Measurements from ENCODE around the gene LCOR.
A peak's percentile ranks its signal among the peaks of the same experiment; 100 is the strongest.
"Not testable (repeated sequence)": the region's sequence is repeated elsewhere in the genome, so short reads cannot be mapped to it uniquely, and the experiment has no call there.

LCOR gene

DNA sequence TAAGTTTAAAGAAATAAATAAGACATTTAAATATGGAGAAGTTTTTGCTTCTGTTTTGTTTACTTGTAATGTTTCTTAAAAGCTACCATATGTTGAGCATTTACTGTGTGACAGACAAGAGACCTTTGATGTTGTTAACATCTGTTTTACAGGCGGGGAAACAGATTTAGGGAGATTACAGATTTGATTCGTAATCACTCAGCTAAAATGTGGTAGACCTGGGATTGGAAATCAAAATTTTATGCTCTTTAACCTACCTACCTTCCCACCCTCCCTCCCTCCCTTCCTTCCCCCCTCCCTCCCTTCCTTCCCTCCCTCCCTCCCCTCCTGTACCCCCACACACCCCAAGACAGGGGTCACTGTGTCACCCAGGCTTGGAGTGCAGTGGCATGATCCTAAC is 11.7 kb downstream of the LCOR start:
- H3K4me1 ChIP-seq (ENCODE audit: insufficient read depth, poor library complexity, severe bottlenecking), result peaks cover 56% of the 10 kb centered on the region
- H3K9me3 ChIP-seq (ENCODE audit: severe bottlenecking), result no peaks in the 10 kb centered on the region
- ATAC-seq (ENCODE audit: low read depth), result no peak
- H3K27ac ChIP-seq (ENCODE audit: poor library complexity, severe bottlenecking), result no peak overlapping the region
- H3K27me3 ChIP-seq (ENCODE audit: insufficient read depth, poor library complexity, severe bottlenecking), result no peaks in the 10 kb centered on the region
- DNase-seq (ENCODE audit: low spot score), result no peak
- no peak overlapping the region for H3K4me3 ChIP-seq (ENCODE audit: severe bottlenecking)
- H3K36me3 ChIP-seq (ENCODE audit: low read depth), result no peaks in the 10 kb centered on the region
- TF ChIP-seq, protein P1, sequence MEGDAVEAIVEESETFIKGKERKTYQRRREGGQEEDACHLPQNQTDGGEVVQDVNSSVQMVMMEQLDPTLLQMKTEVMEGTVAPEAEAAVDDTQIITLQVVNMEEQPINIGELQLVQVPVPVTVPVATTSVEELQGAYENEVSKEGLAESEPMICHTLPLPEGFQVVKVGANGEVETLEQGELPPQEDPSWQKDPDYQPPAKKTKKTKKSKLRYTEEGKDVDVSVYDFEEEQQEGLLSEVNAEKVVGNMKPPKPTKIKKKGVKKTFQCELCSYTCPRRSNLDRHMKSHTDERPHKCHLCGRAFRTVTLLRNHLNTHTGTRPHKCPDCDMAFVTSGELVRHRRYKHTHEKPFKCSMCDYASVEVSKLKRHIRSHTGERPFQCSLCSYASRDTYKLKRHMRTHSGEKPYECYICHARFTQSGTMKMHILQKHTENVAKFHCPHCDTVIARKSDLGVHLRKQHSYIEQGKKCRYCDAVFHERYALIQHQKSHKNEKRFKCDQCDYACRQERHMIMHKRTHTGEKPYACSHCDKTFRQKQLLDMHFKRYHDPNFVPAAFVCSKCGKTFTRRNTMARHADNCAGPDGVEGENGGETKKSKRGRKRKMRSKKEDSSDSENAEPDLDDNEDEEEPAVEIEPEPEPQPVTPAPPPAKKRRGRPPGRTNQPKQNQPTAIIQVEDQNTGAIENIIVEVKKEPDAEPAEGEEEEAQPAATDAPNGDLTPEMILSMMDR (IDR thresholded peaks at IDR 0.05; ENCODE audit: poor library complexity, severe bottlenecking), result no peak

DNA sequence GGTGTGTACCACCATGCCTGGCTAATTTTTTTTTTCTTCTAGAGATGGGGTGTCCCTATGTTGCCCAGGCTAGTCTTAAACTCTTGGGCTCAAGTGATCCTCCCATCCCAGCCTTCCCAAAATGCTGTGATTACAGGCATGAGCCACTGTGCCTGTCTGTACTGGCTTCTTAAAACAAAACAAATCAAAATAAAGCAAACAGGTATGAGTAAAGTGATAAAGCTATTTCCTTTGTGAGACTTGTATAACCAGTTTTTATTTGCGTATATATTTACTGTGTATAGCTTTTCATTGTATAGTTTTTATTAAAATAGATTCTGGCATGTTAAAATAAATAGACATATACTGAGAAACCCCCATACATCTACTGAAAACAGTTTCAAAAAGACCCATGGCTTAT is 14.3 kb downstream of the LCOR start:
- TF ChIP-seq, protein P1 (IDR thresholded peaks at IDR 0.05; ENCODE audit: poor library complexity, severe bottlenecking), result no peak
- ATAC-seq (ENCODE audit: low read depth), result peak; percentile 51
- Histone ChIP-seq H3K27ac (ENCODE audit: poor library complexity, severe bottlenecking) (peak overlapping the region; percentile 30), H3K4me1 (ENCODE audit: insufficient read depth, poor library complexity, severe bottlenecking) (peaks cover 51% of the 10 kb centered on the region), H3K27me3 (ENCODE audit: insufficient read depth, poor library complexity, severe bottlenecking) (no peaks in the 10 kb centered on the region), H3K9me3 (ENCODE audit: severe bottlenecking) (no peaks in the 10 kb centered on the region), H3K4me3 (ENCODE audit: severe bottlenecking) (no peak overlapping the region), H3K36me3 (ENCODE audit: low read depth) (no peaks in the 10 kb centered on the region)
- DNase-seq (ENCODE audit: low spot score), result no peak

DNA sequence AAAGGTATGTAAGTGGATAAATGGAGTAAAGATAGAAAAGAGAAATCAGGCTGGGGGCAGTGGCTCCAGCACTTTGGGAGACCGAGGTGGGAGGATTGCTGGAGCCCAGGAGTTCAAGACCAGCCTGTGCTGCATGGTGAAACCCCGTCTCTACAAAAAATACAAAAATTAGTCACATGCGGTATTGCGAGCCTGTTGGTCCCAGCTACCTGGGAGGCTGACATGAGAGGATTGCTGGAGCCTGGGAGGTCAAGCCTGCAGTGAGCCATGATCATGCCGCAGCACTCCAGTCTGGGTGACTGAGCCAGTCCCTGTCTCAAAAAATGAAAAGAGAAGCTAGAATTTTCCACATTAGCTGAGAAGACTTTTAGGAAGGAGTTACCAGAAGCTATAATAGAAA is 14.8 kb downstream of the LCOR start:
- Histone ChIP-seq H3K9me3 (ENCODE audit: severe bottlenecking) (no peaks in the 10 kb centered on the region), H3K4me3 (ENCODE audit: severe bottlenecking) (no peak overlapping the region), H3K36me3 (ENCODE audit: low read depth) (no peaks in the 10 kb centered on the region), H3K4me1 (ENCODE audit: insufficient read depth, poor library complexity, severe bottlenecking) (peaks cover 46% of the 10 kb centered on the region), H3K27ac (ENCODE audit: poor library complexity, severe bottlenecking) (peak overlapping the region; percentile 30), H3K27me3 (ENCODE audit: insufficient read depth, poor library complexity, severe bottlenecking) (no peaks in the 10 kb centered on the region)
- no peak for ATAC-seq (ENCODE audit: low read depth)
- DNase-seq (ENCODE audit: low spot score), result no peak
- TF ChIP-seq, protein P1 (IDR thresholded peaks at IDR 0.05; ENCODE audit: poor library complexity, severe bottlenecking), result no peak

DNA sequence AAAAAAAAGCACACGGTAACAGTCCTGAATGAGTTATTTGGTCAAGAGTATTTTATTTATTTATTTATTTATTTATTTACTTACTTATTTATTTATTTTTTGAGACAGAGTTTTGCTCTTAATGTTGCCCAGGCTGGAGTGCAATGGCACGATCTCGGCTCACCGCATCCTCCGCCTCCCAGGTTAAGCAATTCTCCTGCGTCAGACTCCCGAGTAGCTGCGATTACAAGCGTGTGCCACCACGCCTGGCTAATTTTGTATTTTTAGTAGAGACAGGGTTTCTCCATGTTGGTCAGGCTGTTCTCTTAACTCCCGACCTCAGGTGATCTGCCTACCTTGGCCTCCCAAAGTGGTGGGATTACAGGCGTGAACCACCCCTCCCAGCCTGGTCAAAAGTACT is 15.3 kb downstream of the LCOR start:
- not testable (repeated sequence) for DNase-seq (ENCODE audit: low spot score); ATAC-seq (ENCODE audit: low read depth); H3K36me3 ChIP-seq (ENCODE audit: low read depth); H3K9me3 ChIP-seq (ENCODE audit: severe bottlenecking); H3K4me3 ChIP-seq (ENCODE audit: severe bottlenecking); H3K27me3 ChIP-seq (ENCODE audit: insufficient read depth, poor library complexity, severe bottlenecking); H3K27ac ChIP-seq (ENCODE audit: poor library complexity, severe bottlenecking)
- H3K4me1 ChIP-seq (ENCODE audit: insufficient read depth, poor library complexity, severe bottlenecking), result peaks cover 43% of the 10 kb centered on the region

DNA sequence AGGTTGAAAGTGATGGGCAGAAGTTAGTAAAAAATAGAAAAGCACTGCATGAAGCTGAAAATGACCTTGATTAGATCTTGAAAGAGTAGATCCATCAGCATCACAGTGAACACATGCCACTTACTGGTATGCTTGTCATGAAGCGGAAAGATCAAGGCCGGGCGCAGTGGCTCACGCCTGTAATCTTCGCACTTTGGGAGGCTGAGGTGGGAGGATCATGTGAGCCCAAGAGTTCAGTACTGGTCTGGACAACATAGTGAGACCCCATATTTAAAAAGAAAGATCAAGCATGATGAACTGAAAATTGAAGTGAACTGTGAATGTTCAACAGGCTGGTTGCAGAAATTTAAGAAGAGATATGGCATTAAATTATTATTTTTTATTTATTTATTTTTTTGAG is 18.0 kb downstream of the LCOR start:
- Histone ChIP-seq H3K36me3 (ENCODE audit: low read depth) (0 out of 2 replicates have a peak, but pooled peaks cover 2% of the 10 kb centered on the region), H3K9me3 (ENCODE audit: severe bottlenecking) (no peaks in the 10 kb centered on the region), H3K27me3 (ENCODE audit: insufficient read depth, poor library complexity, severe bottlenecking) (no peaks in the 10 kb centered on the region), H3K27ac (ENCODE audit: poor library complexity, severe bottlenecking) (peak overlapping the region; percentile 50), H3K4me1 (ENCODE audit: insufficient read depth, poor library complexity, severe bottlenecking) (peaks cover 35% of the 10 kb centered on the region), H3K4me3 (ENCODE audit: severe bottlenecking) (no peak overlapping the region)
- ATAC-seq (ENCODE audit: low read depth) (no peak), DNase-seq (ENCODE audit: low spot score) (no peak)
- TF ChIP-seq, protein P1 (IDR thresholded peaks at IDR 0.05; ENCODE audit: poor library complexity, severe bottlenecking), result no peak

Data from RWPE2 (cell line).